Stimulated activated CD8-positive, alpha-beta memory T cell treated with anti-CD3 and anti-CD28 coated beads, Interleukin-2, amount 100 ng/mL, for 1 hour (primary cell): ENCODE results near the gene UAP1L1.

Experiments
- DNase-seq, 2 donors: peaks; one replicate each; pipeline ENCODE4 v3.0.0-alpha.2; 2020; ENCODE audit warnings: low read depth in 2 of 2

UAP1L1 gene

GRCh38 chr9:137041124-137041523 lies 36.2 kb upstream of the UAP1L1 start:
- DNase-seq: no peak

DNA sequence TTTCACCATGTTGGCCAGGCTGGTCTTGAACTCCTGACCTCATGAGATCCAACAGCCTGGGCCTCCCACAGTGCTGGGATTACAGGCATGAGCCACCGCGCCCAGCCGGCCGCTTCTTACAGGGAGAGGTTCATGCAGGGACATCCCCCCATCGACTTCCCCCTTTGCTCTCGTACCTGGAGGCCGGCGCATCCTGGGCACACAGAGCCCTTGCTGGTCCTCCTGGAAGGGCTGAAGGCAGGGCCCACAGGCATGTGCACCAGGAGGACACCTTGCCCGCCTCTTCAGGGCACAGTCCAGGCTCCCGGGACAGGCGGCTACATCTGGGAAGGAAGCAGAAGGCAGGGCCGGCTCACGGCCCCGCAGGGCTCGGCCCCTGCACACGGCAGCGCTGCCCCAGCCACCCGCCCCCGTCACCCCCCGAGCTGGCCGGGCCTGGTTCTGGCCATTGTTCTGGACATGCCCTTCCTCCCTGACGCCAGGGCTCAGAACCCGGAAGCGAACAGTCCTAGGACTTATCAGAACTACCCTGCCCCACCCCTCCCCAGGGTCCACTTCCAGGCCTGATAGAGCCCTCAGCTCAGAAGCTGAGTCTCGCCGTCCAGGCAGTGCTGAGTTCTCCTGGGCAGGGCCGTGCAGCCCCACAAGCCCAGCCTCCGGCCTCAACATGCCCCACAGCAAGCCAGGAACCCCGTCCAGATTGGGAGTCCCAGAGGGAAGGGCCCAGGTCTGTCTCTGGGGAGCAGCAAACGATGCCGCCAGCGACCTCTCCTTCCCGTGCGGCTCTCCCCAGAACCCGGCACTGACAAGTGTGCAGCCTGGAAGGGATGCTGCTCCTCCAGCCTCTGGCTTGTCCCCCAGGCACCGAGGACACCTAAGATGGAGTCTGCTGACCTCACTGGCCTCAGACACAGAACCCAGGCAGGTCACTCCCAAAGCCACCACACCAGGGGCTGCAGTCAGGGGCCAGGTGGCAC lies 34.3 kb upstream of the UAP1L1 start:
- no peak for DNase-seq

GRCh38 chr9:137044037-137044436 lies 33.3 kb upstream of the UAP1L1 start:
- no peak for DNase-seq

DNA sequence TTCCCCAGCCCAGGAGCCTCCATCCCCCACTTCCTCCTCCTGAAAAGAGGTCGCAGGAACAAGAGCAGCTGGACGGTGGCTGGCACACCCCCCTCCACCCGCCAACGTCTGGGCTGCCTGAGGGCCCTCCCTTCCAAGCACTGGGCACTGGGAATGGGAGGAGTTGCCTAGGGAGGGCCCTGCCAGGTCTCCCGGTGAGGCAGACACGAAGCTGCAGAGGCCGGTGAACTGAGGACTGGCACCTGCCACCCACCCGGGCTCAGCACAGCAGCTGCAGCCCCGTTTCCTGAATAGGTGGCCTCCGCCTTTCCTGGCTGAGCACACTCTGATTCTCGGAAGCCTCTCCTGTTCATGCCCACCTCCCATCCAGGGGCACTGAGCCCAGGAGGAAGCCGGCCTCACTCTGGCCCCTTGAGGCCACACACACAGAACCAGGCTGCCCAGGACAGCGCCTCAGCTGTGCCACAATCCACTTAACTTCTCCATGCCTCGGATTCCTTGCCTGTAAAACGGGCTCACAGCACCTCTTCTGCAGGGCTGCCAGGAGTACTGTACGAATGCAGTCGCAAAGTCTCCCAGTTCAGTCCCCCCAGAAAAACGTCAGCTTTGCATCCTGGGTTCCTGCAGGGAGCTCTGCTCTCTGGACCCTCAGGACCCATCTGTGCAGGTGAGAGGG lies 32.7 kb upstream of the UAP1L1 start:
- DNase-seq: no peak

- no peak for DNase-seq
These were observed 31.8 kb upstream of the UAP1L1 start for GRCh38 chr9:137045294-137046087.

DNA sequence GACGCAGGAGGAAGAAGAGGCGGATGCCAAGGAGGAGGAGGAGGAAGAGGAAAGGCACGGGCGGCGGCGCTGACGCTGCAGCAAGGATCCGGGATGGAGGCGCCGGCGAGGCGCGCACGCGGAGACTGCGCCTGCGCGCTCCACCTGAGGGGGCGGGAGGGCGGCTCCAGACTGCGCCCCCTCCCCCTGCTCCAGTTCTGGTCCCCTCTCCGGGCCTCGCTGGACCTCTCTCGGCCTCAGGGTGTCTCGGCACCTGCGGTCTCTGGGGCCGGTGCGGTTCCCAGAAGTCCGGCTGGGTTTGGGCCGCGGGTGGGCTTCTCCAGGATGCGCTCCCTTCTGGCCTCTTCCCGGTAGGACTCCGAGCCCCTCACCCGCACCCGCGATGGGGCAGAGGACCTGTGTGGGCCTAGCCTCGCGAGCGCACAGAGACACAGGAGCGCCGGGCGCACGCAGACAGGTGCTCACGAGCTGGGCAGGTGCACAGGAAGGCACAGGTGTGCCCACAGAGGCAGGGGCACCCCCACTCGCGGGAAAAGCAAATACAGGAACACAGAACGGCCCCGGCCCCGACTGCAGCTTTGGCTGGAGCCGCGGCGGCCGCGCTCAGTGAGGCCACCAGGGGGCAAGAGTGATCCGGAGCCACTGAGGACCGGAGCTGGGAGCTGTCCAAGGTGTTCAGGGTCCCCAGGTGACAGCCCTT lies 31.1 kb upstream of the UAP1L1 start, which contains the start of gene NPDC1:
TSS of gene NPDC1 (minus strand) at position 90 of the 700 bp plus-strand sequence. CDS start 188 bp downstream, outside the sequence.
- DNase-seq: peak; percentile 53 to 66

GRCh38 chr9:137048655-137049543 lies 28.4 kb upstream of the UAP1L1 start:
- no peak for DNase-seq

DNA sequence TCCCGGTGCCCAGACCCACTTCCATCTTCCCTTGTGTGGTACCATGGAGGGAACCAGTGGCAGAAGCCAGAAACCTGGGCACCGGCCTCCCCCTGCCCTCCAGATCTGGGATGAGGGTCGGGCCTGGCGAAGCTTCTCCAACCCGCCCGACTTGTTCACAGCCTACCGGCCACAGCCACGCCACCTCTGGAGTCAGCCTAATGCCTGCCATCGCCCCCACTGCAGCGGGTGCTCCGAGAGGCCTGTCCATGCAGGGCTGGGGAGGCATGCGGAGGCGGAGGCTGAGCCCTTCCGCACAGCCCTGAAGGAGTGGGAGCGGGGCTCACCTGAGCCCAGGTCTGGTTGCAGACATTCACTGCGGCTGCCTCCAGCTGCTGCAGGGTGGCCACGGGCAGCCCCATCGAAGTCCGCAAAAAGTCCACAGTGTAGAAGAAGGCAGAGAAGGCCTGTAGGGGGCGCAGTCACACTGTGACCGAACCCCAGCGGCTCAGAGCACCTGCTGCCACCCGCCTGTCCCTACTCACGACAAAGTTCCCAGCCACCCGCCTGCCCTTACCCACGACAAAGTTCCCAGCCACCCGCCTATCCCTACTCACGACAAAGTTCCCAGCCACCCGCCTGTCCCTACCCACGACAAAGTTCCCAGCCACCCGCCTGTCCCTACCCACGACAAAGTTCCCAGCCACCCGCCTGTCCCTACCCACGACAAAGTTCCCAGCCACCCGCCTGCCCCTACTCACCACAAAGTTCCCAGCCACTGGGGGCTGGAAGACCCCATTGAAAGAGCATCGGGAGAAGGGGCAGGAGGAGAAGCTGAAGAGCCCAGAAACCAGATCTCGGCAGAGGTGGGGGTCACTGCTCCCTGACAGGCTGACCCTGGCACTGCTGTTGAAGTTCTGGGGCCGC lies 27.5 kb upstream of the UAP1L1 start:
- no peak for DNase-seq

DNA sequence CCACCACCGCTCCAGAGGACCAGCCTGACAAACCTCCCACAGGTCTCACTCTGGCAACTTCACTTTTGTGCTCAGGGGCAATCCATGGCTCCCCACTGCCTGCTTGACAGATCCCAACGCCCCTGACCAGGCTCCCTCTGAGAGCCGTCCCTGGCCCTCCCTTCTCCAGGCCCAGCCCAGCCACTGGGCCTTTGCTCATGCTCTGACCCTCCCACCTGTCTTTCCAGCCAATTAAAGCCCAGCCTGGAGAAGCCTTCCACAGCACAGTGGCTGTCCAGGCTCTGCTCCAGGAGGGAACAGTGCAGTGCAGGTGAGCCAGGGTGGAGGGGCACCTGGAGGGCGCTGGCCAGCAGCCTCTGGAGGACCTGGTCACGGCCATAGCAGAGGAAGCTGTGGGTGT lies 26.7 kb upstream of the UAP1L1 start:
- no peak for DNase-seq

GRCh38 chr9:137051145-137051724 lies 26.1 kb upstream of the UAP1L1 start:
- DNase-seq: no peak

DNA sequence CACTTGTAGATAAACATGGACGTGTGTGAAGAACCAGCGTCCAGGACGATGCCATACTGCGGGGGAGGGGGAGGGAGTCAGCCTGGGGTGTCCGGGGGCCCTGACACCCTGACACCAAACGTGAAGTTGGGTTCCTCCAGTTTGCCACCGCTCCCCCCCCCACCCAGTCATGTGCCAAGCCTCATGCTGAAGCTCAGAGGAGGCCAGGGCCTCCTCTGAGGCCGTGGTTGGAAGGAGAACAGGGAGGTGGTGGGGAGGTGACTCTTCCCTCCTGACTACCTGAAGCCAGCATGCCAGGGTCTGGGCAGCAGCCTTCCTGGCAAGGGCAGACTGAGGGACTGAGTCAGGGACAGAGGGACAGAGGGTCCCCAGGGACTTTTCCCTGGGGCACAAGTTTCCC lies 25.0 kb upstream of the UAP1L1 start:
- no peak for DNase-seq

DNA sequence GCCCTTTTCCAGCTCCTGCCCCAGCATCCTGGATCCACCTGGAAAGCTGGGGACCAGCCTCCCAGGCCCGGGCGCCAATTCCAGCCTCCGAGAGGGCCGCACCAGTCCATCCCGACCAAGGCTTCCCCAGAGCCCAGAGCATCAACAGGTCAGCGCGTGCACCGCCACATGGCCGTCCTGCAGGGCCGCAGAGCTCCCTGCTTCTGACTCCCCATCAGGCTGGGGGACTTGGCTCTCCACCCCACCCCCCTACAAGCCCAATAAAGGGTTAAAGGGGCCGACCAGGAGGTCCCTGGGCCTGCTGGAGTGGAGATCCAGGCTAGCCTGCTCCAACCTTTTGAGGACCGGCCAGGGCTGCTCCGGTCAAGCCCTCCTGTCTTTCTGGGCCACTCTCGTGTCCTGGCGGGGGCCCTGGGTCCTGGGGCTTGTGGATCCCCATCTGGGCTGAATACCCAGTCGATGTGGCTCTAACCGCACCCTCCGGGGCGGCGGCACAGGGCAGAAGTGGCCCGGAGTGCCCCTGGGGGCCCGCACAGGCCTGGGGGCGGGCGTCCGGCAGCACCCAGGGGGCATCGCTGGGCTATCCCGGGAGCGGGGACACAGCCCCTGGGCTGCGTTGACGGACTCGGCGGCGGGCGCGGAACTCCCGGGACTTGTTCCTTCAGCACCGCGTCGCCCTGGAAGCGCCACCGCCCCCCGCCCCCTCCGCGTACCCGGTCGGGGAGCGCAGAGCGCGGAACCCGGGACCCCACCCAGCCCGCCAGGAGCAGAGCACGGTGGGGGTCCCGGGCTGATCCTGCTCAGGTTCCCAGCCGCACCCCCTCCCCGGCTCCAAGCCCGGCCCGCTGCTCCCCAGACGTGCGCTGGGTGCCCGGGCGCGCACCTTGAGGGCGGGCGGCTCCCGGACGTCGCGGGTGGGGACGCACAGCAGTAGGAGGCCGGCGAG lies 24.0 kb upstream of the UAP1L1 start:
- DNase-seq: no peak

DNA sequence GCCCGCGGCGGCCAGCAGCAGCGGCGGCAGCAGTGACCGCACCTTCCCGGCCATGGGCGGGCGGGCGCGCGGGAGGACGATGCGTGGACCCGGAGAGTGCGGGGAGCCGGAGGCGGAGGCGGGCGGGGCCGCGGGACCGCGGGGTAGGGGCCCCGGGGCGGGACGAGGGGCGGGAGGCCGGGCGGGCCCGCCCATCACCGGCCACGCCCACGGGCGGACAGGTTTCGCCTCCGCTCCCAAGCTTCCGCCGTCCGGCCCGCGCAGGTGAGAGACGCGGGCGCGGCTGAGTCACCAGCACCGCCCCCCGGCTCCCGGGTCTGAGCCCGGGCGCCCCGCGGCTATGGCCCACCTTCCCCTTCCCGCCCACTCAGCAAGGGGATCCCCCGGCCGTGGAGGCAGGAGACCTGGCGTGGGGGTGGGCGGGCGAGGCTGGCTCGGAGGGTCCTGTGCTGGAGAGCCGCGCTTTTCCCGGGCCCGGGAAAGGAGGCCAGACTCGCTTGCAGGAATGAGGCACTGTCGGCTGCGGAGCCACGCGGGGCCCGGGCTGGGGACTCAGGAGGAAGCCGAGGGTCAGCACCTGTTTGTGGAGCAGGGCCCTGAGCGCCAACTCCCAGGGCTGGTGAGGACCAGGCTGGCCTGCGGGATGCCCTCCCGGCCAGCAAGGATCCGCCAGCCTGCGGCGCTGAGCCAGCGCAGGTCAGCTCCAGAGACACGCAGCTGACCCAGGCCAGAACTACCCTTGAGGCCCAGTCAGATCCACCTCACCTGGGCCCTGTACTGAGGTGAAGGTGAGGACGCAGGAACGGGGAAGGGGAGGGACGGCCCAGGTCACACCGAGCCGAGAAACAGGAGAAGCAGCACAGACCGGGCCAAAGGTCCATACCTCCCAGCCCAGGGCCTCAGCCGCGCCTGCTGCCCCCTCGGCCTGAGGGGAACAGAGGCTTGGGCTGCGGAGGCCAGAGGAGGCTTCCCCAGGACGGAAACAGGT lies 23.1 kb upstream of the UAP1L1 start, which contains the start of gene ENTPD2:
TSS of gene ENTPD2 (minus strand) at position 118 of the 988 bp plus-strand sequence. CDS start at position 54, 64 bp downstream.
- no peak for DNase-seq

DNA sequence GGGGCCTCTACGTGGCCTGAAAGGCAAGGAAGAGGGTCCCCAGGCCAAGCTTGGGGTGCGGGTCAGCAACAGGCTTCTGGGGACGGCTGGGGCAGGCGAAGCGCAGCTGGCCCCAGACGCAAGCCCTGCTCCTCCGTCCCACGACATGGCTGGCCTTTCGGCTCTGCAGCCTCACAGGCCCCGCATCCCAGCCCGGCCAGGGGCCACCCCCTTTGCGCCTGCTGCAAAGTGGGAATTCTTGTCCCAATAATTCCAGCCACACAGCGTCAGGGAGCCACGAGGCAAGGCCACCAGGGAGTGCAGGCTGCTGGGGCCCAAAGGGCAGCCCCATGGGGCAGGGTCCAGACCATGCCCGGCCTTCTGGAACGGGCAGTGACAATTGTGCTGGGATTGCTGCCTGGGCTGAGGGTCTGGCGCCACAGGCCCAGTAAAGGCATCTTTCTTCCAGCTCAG lies 22.4 kb upstream of the UAP1L1 start:
- DNase-seq: no peak

DNA sequence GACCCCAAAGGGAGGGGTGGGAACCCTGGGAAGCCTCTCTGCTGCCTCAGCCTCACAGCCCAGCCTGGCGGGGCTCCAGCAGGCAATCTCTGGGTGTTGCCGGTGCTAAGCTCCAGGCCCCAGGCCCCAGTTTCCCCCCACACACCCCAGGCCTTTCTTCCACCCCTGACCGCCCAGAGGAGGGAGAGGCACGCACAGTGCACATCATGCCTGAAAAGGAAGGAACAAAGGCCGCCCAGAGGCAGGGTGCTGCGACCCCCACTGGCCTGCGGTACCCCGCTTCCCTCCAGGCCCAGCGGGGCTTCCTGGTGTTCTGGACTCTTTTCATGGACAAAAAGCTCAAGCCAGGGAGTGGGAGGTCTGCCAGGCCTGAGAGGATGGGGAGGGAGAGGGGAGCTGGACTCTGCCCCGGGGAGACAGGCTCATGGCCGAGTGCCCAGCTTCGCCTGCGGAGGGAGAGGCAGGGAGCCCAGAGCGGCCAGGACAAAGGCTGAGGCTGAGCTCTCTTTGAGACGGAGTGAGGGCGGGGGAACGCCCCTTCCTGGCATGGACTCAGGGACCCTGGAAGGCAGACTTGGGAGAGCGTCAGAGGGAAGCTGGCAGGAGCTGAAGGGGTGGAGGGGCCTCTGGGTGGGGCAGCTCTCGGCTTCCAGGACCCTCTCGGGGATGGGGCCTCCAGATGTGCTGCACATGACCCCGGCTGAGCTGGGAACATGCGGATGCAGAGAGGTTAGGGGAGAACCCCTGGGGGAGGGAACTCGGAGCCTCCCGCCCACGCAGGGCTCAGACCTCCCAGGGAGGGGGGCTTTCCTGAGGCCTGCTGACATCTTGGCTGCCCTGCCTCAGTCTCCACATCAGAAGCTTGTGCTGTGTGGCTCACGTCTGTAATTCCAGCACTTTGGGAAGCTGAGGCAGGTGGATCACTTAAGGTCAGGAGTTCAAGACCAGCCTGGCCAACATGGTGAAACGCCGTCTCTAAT lies 21.6 kb upstream of the UAP1L1 start:
- no peak for DNase-seq
